MM.1S (cell line): Measurements from ENCODE around the gene CCDC200.
A peak's percentile ranks its signal among the peaks of the same experiment; 100 is the strongest.
"Not testable (repeated sequence)": the region's sequence is repeated elsewhere in the genome, so short reads cannot be mapped to it uniquely, and the experiment has no call there.

ENCODE experiments used
- DNase-seq: peaks from one replicate; pipeline ENCODE4 v3.0.0-alpha.2; 2015
- H2AFZ ChIP-seq: fragments of 300-600 bp; sonication (generic); 2 replicates; pipeline ENCODE4 v1.6.0; 2016; ENCODE audit warnings: antibody characterized with exemption, low read length
- H3F3A ChIP-seq: fragments of 300-600 bp; sonication (generic); 2 replicates; pipeline ENCODE4 v1.6.1; 2016; ENCODE audit warnings: mild to moderate bottlenecking, antibody characterized with exemption, low read length, moderate library complexity, mixed read lengths; ENCODE audit not compliant: insufficient read depth
- H3K27ac ChIP-seq: fragments of 300-600 bp; sonication (generic); 2 replicates; pipeline ENCODE4 v1.5.1; 2016; ENCODE audit warnings: mild to moderate bottlenecking, low read length
- H3K27me3 ChIP-seq: fragments of 300-600 bp; sonication (generic); replicated peaks from 2 replicates; pipeline ENCODE4 v1.6.0; 2016; ENCODE audit warnings: low read length; ENCODE audit not compliant: insufficient read depth
- H3K36me3 ChIP-seq: fragments of 300-600 bp; sonication (generic); replicated peaks from 2 replicates; pipeline ENCODE4 v1.6.1; 2016; ENCODE audit warnings: mild to moderate bottlenecking, low read length, mixed read lengths; ENCODE audit not compliant: insufficient read depth
- H3K4me1 ChIP-seq: fragments of 300-600 bp; sonication (generic); 2 replicates; pipeline ENCODE4 v1.6.1; 2016; ENCODE audit warnings: low read length, mixed read lengths
- H3K4me2 ChIP-seq: fragments of 300-600 bp; sonication (generic); 2 replicates; pipeline ENCODE4 v1.6.0; 2016; ENCODE audit warnings: low read depth, low read length
- H3K4me3 ChIP-seq: fragments of 300-600 bp; sonication (generic); 2 replicates; pipeline ENCODE4 v1.5.1; 2016; ENCODE audit warnings: low read length, mixed read lengths
- H3K79me2 ChIP-seq: fragments of 300-600 bp; sonication (generic); 2 replicates; pipeline ENCODE4 v1.6.1; 2016; ENCODE audit warnings: mixed run types, low read length, mixed read lengths
- H3K9ac ChIP-seq: fragments of 300-600 bp; sonication (generic); 2 replicates; pipeline ENCODE4 v1.6.1; 2016; ENCODE audit warnings: low read length, mixed read lengths
- H3K9me2 ChIP-seq: fragments of 300-600 bp; sonication (generic); replicated peaks from 2 replicates; pipeline ENCODE4 v1.6.1; 2016; ENCODE audit warnings: mild to moderate bottlenecking, low read length, mixed read lengths; ENCODE audit not compliant: insufficient read depth
- H3K9me3 ChIP-seq: fragments of 300-600 bp; sonication (generic); replicated peaks from 2 replicates; pipeline ENCODE4 v1.6.1; 2016; ENCODE audit warnings: mild to moderate bottlenecking, low read length, mixed read lengths; ENCODE audit not compliant: insufficient read depth
- H4K20me1 ChIP-seq: fragments of 300-600 bp; sonication (generic); 2 replicates; pipeline ENCODE4 v1.6.1; 2016; ENCODE audit warnings: mild to moderate bottlenecking, low read length, moderate library complexity, mixed read lengths; ENCODE audit not compliant: insufficient read depth
- EZH2 ChIP-seq: fragments of 300-600 bp; sonication (generic); optimal IDR thresholded peaks from 2 replicates; pipeline ENCODE3; 2017; ENCODE audit warnings: low read depth, mild to moderate bottlenecking, antibody characterized with exemption, low read length, mixed read lengths
- EZH2phosphoT487 ChIP-seq: fragments of 300-600 bp; sonication (generic); IDR thresholded peaks from 2 replicates; pipeline ENCODE4 v1.6.1; 2018; ENCODE audit warnings: antibody characterized with exemption, low read length
- TF ChIP-seq, protein P1 (sequence below): fragments of 300-600 bp; sonication (generic); IDR thresholded peaks from 2 replicates; pipeline ENCODE4 v1.5.1; 2016; ENCODE audit warnings: antibody characterized with exemption, low read length, mixed read lengths

The CCDC200 gene

DNA sequence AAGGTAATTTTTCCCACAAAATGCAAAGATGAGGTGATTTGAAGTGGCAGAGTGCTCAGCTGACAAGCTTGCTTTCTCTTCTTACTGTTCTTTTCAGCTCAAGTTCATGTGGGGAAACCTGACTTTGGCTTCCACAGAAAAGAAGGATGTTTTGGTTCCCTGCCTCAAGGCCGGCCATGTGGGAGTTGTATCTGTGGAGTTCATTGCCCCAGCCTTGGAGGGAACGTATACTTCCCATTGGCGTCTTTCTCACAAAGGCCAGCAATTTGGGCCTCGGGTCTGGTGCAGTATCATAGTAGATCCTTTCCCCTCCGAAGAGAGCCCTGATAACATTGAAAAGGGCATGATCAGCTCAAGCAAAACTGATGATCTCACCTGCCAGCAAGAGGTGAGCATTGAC, 35.2 kb downstream of the CCDC200 start:
- H3K27ac ChIP-seq, result no peak overlapping the region
- no peaks in the 10 kb centered on the region for H3K79me2 ChIP-seq
- no peaks in the 10 kb centered on the region for H4K20me1 ChIP-seq
- H3K36me3 ChIP-seq, result 0 out of 2 replicates have a peak, but pooled peaks cover 9% of the 10 kb centered on the region
- H3K4me3 ChIP-seq, result no peak overlapping the region
- H3F3A ChIP-seq, result no peaks in the 10 kb centered on the region
- no peak overlapping the region for H3K9ac ChIP-seq
- no peaks in the 10 kb centered on the region for H3K4me1 ChIP-seq
- H3K9me2 ChIP-seq, result no peaks in the 10 kb centered on the region
- no peak for DNase-seq
- H3K9me3 ChIP-seq, result no peaks in the 10 kb centered on the region
- no peak overlapping the region for H3K4me2 ChIP-seq
- no peak for TF ChIP-seq EZH2
- TF ChIP-seq EZH2phosphoT487, result no peak
- TF ChIP-seq, protein P1, sequence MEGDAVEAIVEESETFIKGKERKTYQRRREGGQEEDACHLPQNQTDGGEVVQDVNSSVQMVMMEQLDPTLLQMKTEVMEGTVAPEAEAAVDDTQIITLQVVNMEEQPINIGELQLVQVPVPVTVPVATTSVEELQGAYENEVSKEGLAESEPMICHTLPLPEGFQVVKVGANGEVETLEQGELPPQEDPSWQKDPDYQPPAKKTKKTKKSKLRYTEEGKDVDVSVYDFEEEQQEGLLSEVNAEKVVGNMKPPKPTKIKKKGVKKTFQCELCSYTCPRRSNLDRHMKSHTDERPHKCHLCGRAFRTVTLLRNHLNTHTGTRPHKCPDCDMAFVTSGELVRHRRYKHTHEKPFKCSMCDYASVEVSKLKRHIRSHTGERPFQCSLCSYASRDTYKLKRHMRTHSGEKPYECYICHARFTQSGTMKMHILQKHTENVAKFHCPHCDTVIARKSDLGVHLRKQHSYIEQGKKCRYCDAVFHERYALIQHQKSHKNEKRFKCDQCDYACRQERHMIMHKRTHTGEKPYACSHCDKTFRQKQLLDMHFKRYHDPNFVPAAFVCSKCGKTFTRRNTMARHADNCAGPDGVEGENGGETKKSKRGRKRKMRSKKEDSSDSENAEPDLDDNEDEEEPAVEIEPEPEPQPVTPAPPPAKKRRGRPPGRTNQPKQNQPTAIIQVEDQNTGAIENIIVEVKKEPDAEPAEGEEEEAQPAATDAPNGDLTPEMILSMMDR, result no peak
- no peak overlapping the region for H2AFZ ChIP-seq
- no peaks in the 10 kb centered on the region for H3K27me3 ChIP-seq

DNA sequence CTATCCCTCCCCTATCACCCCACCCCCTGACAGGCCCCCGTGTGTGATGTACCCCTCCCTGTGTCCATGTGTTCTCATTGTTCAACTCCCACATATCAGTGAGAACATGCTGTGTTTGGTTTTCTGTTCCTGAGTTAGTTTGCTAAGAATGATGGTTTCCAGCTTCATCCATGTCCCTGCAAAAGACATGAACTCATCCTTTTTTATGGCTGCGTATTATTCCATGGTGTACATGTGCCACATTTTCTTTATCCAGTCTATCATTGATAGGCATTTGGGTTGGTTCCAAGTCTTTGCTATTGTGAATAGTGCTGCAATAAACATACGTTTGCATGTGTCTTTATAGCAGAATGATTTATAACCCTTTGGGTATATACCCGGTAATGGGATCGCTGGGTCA, 41.8 kb downstream of the CCDC200 start:
- H3K9ac ChIP-seq, result not testable (repeated sequence)

DNA sequence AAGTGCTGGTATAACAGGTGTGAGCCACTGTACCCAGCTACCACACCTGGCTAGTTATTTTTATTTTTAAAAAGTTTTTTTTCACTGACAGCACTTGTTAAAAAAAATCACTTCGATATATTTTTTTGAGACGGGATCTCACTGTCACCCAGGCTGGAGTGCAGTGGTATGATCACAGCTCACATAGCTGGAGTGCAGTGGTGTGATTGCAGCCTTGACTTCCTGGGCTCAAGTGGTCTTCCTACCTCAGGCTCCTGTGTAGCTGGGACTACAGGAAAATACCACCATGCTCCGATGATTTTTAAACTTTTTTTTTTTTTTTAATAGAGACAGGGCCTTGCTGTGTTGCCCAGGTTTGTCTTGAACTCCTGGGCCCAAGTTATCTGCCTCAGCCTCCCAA, 44.5 kb downstream of the CCDC200 start:
- H2AFZ ChIP-seq, result no peak overlapping the region
- H4K20me1 ChIP-seq, result no peaks in the 10 kb centered on the region
- no peaks in the 10 kb centered on the region for H3K4me1 ChIP-seq
- no peak overlapping the region for H3K4me2 ChIP-seq
- DNase-seq, result no peak
- no peaks in the 10 kb centered on the region for H3K79me2 ChIP-seq
- H3K9ac ChIP-seq, result no peak overlapping the region
- TF ChIP-seq EZH2 (no peak), EZH2phosphoT487 (no peak)
- TF ChIP-seq, protein P1, result no peak
- H3F3A ChIP-seq, result no peaks in the 10 kb centered on the region
- H3K9me3 ChIP-seq, result no peaks in the 10 kb centered on the region
- H3K36me3 ChIP-seq, result no peaks in the 10 kb centered on the region
- no peaks in the 10 kb centered on the region for H3K9me2 ChIP-seq
- no peak overlapping the region for H3K4me3 ChIP-seq
- no peaks in the 10 kb centered on the region for H3K27me3 ChIP-seq
- H3K27ac ChIP-seq, result no peak overlapping the region

More for the DNA sequence above, 41.8 kb downstream of the CCDC200 start:
- not testable (repeated sequence) for DNase-seq, H3K9me2 ChIP-seq, H2AFZ ChIP-seq, H4K20me1 ChIP-seq, H3K79me2 ChIP-seq, H3F3A ChIP-seq, H3K27me3 ChIP-seq, H3K9me3 ChIP-seq, H3K4me2 ChIP-seq, H3K36me3 ChIP-seq, H3K27ac ChIP-seq, H3K4me1 ChIP-seq, H3K4me3 ChIP-seq

DNA sequence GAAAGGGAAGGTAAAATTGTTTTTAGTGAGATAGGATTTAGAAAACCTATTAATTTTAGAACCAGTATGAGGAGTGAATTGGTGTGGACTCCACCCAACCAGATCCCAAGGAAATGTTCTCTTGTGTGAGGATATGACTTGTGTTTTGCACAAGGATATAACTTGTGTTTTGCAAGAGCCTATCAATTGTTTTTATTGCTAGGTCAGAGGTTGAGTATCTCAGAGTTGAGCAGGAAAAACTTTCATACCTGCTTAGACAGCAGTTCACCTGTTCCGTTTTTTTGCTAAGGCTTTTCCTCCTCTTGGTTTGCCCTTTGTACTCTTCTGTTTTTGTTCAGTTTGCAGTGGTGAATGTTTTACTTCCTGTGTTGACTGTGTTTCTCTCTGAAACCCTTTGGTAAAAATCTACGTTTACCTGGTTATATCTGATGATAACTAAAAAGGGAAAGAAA, 52.3 kb downstream of the CCDC200 start:
- 0 out of 2 replicates have a peak overlapping the region, but pooled peaks have one; percentile 2 for H3K9ac ChIP-seq
- H3F3A ChIP-seq, result peaks cover 16% of the 10 kb centered on the region; the same call in 1 of the 2 replicates
- no peak overlapping the region for H2AFZ ChIP-seq
- no peaks in the 10 kb centered on the region; the same call in 1 of the 2 replicates for H3K36me3 ChIP-seq
- H3K27me3 ChIP-seq, result no peaks in the 10 kb centered on the region
- H3K9me3 ChIP-seq, result no peaks in the 10 kb centered on the region
- H3K4me1 ChIP-seq, result peaks cover 21% of the 10 kb centered on the region
- H3K4me3 ChIP-seq, result no peak overlapping the region
- no peaks in the 10 kb centered on the region for H4K20me1 ChIP-seq
- H3K27ac ChIP-seq, result peak overlapping the region; percentile 40; the same call in 1 of the 2 replicates
- peak overlapping the region; percentile 10; the same call in 1 of the 2 replicates for H3K4me2 ChIP-seq
- DNase-seq, result peak; percentile 14
- no peaks in the 10 kb centered on the region for H3K9me2 ChIP-seq
- H3K79me2 ChIP-seq, result peaks cover 44% of the 10 kb centered on the region
- TF ChIP-seq, protein P1, result no peak
- TF ChIP-seq EZH2 (no peak), EZH2phosphoT487 (no peak)
